Mesenchymal stem cell (in vitro differentiated cells and primary cell): ENCODE results near the gene TM7SF3.

Experiments used
- DNase-seq: peaks from one replicate; pipeline ENCODE4 v3.0.0-alpha.2; 2013
- H2AFZ ChIP-seq: one replicate; pipeline ENCODE4 v1.6.1; 2013; ENCODE audit warnings: low read depth, mild to moderate bottlenecking, control low read depth, inconsistent platforms, low read length, moderate library complexity
- H2AK5ac ChIP-seq: 2 replicates; pipeline ENCODE4 v1.6.1; 2013; ENCODE audit warnings: low read length, moderate library complexity, mild to moderate bottlenecking, inconsistent platforms; ENCODE audit not compliant: severe bottlenecking
- H2BK120ac ChIP-seq: one replicate; pipeline ENCODE4 v1.6.1; 2013; ENCODE audit warnings: low read depth, mild to moderate bottlenecking, inconsistent platforms, low read length, moderate library complexity
- H2BK12ac ChIP-seq, 2 experiments: one replicate each; pipeline ENCODE4 v1.6.1; 2013; ENCODE audit warnings: inconsistent platforms in 2 of 2, low read length in 2 of 2, mild to moderate bottlenecking in 2 of 2, moderate library complexity in 2 of 2, control low read depth in 1 of 2
- H2BK15ac ChIP-seq: one replicate; pipeline ENCODE4 v1.6.1; 2013; ENCODE audit warnings: mild to moderate bottlenecking, low read depth, inconsistent platforms; ENCODE audit not compliant: poor library complexity, severe bottlenecking
- H2BK5ac ChIP-seq: 2 replicates; pipeline ENCODE4 v1.6.1; 2013; ENCODE audit warnings: low read depth, mild to moderate bottlenecking, low read length, control low read depth, inconsistent platforms; ENCODE audit not compliant: poor library complexity, severe bottlenecking
- H3K14ac ChIP-seq, 2 experiments: one replicate each; pipeline ENCODE4 v1.6.1; 2013; ENCODE audit warnings: inconsistent platforms in 2 of 2, low read length in 2 of 2, control low read depth in 1 of 2, mild to moderate bottlenecking in 1 of 2, moderate library complexity in 1 of 2
- H3K18ac ChIP-seq, 2 experiments: one replicate each; pipeline ENCODE4 v1.6.1; 2013; ENCODE audit warnings: inconsistent platforms in 2 of 2, low read length in 2 of 2, control low read depth in 1 of 2, low read depth in 1 of 2, mild to moderate bottlenecking in 1 of 2
- H3K23ac ChIP-seq, 2 experiments: one replicate each; pipeline ENCODE4 v1.6.1; 2013; ENCODE audit warnings: inconsistent platforms in 2 of 2, low read length in 2 of 2, mild to moderate bottlenecking in 2 of 2, moderate library complexity in 2 of 2, control low read depth in 1 of 2
- H3K27ac ChIP-seq: 2 replicates; pipeline ENCODE4 v1.5.1; 2013; ENCODE audit warnings: mild to moderate bottlenecking, moderate library complexity, low read length, control low read depth, inconsistent platforms; ENCODE audit not compliant: poor library complexity, severe bottlenecking
- H3K27me3 ChIP-seq, 2 experiments: 2 replicates each; pipeline versions ENCODE4 v1.6.1 to v1.7.0; 2013; ENCODE audit warnings: low read length in 2 of 2, mild to moderate bottlenecking in 2 of 2, moderate library complexity in 2 of 2, control low read depth in 1 of 2, inconsistent platforms in 1 of 2; ENCODE audit not compliant: control insufficient read depth in 1 of 2, insufficient read depth in 1 of 2
- H3K36me3 ChIP-seq, 2 experiments: 2 replicates each; pipeline versions ENCODE4 v1.6.1 to v1.7.0; 2013; ENCODE audit warnings: low read length in 2 of 2, control low read depth in 1 of 2, inconsistent platforms in 1 of 2, low read depth in 1 of 2, mild to moderate bottlenecking in 1 of 2; ENCODE audit not compliant: insufficient read depth in 2 of 2, control insufficient read depth in 1 of 2
- H3K4ac ChIP-seq, 2 experiments: one replicate each; pipeline ENCODE4 v1.6.1; 2013; ENCODE audit warnings: inconsistent platforms in 2 of 2, low read length in 2 of 2, mild to moderate bottlenecking in 2 of 2, moderate library complexity in 2 of 2, control low read depth in 1 of 2, low read depth in 1 of 2
- H3K4me1 ChIP-seq: 2 replicates; pipeline ENCODE4 v1.6.1; 2013; ENCODE audit warnings: low read depth, low read length, control low read depth; ENCODE audit not compliant: control insufficient read depth, insufficient read depth
- H3K4me2 ChIP-seq: 2 replicates; pipeline ENCODE4 v1.6.1; 2013; ENCODE audit warnings: low read length, mild to moderate bottlenecking, inconsistent platforms; ENCODE audit not compliant: poor library complexity, severe bottlenecking
- H3K4me3 ChIP-seq, 2 experiments: 2 replicates each; pipeline versions ENCODE4 v1.5.1 to v1.7.0; 2013; ENCODE audit warnings: low read length in 2 of 2, mild to moderate bottlenecking in 2 of 2, control low read depth in 1 of 2, low read depth in 1 of 2; ENCODE audit not compliant: insufficient read depth in 1 of 2
- H3K79me1 ChIP-seq: replicated peaks from 2 replicates; pipeline ENCODE4 v1.6.1; 2013; ENCODE audit warnings: mild to moderate bottlenecking, control low read depth, low read length, inconsistent platforms; ENCODE audit not compliant: poor library complexity, severe bottlenecking
- H3K9ac ChIP-seq: 2 replicates; pipeline ENCODE4 v1.7.0; 2013; ENCODE audit warnings: mild to moderate bottlenecking, low read length, moderate library complexity
- H3K9me3 ChIP-seq: 2 replicates; pipeline ENCODE4 v1.7.0; 2013; ENCODE audit warnings: mild to moderate bottlenecking, low read length; ENCODE audit not compliant: control insufficient read depth
- H4K8ac ChIP-seq: one replicate; pipeline ENCODE4 v1.6.1; 2013; ENCODE audit warnings: inconsistent platforms, mild to moderate bottlenecking, low read length, moderate library complexity
- H4K91ac ChIP-seq: one replicate; pipeline ENCODE4 v1.6.1; 2013; ENCODE audit warnings: mild to moderate bottlenecking, low read length, inconsistent platforms
- WGBS: methylation state at CpG from one replicate; pipeline ENCODE4 v1.1.7; 2013; ENCODE audit warnings: mixed read lengths; 5-methylcytosine and 5-hydroxymethylcytosine counted together

The TM7SF3 gene

GRCh38 chr12:26982866-26983265, 31.3 kb downstream of the TM7SF3 start:
- Histone ChIP-seq H3K4me2 (no peak overlapping the region), H3K9ac (no peak overlapping the region), H2BK12ac (no peak overlapping the region), H3K27me3 (no peaks in the 10 kb centered on the region), H4K91ac (no peak overlapping the region), H3K36me3 (peaks cover 9 to 18% of the 10 kb centered on the region in 2 experiments), H2BK5ac (no peak overlapping the region), H2BK120ac (no peak overlapping the region), H3K4ac (no peak overlapping the region), H4K8ac (no peak overlapping the region), H3K14ac (no peak overlapping the region), H3K4me1 (no peaks in the 10 kb centered on the region), H3K23ac (no peak overlapping the region), H2BK15ac (no peak overlapping the region), H3K79me1 (peaks cover 20% of the 10 kb centered on the region), H3K4me3 (no peak overlapping the region), H2AFZ (no peak overlapping the region), H3K27ac (no peak overlapping the region), H3K9me3 (no peaks in the 10 kb centered on the region), H2AK5ac (no peak overlapping the region), H3K18ac (no peak overlapping the region)
- no peak for DNase-seq
- 88% methylated on average over 1 of the region's 2 CpGs for WGBS

- no peaks in the 10 kb centered on the region for H3K4me1 ChIP-seq
- WGBS = 95% methylated on average over 11 of the region's 11 CpGs
- no peak overlapping the region for H3K9ac ChIP-seq
Measured at GRCh38 chr12:26979733-26980132, 34.5 kb downstream of the TM7SF3 start.

DNA sequence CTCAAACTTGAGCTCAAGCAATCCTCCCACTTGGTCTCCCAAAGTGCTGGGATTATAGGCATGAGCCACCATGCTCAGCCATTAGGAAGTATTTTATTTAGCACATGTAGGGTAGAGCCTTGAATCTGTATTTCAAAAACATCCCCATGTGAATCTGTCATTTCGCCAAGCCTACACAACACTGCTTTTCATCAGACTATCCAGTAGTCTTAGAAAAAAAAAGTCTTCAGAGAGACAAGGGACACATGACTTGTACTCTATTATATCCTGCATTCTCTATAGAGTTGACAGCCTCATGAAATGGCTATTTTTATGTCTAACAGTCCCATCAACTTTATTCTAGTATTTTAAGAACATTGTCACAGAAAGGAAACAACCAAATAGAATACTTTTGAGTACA, 35.4 kb downstream of the TM7SF3 start:
- peaks cover 20% of the 10 kb centered on the region for H3K79me1 ChIP-seq
- H3K4me2 ChIP-seq = no peak overlapping the region
- H4K8ac ChIP-seq = no peak overlapping the region
- no peak overlapping the region for H2BK5ac ChIP-seq
- no peak overlapping the region for H3K23ac ChIP-seq
- DNase-seq = no peak
- H3K4ac ChIP-seq = no peak overlapping the region
- H2BK15ac ChIP-seq = no peak overlapping the region
- no peak overlapping the region for H4K91ac ChIP-seq
- H3K27ac ChIP-seq = no peak overlapping the region
- H2BK12ac ChIP-seq = no peak overlapping the region
- H3K4me3 ChIP-seq = no peak overlapping the region
- no peaks in the 10 kb centered on the region for H3K9me3 ChIP-seq
- WGBS = 86% methylated on average over 1 of the region's 1 CpG
- no peaks in the 10 kb centered on the region for H3K4me1 ChIP-seq
- H2AK5ac ChIP-seq = no peak overlapping the region
- H2AFZ ChIP-seq = no peak overlapping the region
- H2BK120ac ChIP-seq = no peak overlapping the region
- no peaks in the 10 kb centered on the region for H3K27me3 ChIP-seq
- H3K18ac ChIP-seq = no peak overlapping the region
- peaks cover 14 to 51% of the 10 kb centered on the region in 2 experiments for H3K36me3 ChIP-seq
- H3K14ac ChIP-seq = no peak overlapping the region
- no peak overlapping the region for H3K9ac ChIP-seq

More at GRCh38 chr12:26979733-26980132, 34.5 kb downstream of the TM7SF3 start:
- Histone ChIP-seq H3K4me2 (no peak overlapping the region), H3K18ac (no peak overlapping the region), H2BK120ac (no peak overlapping the region), H2BK5ac (no peak overlapping the region), H3K23ac (no peak overlapping the region), H3K4ac (no peak overlapping the region), H3K79me1 (peaks cover 18% of the 10 kb centered on the region), H2BK12ac (no peak overlapping the region), H4K91ac (no peak overlapping the region), H4K8ac (no peak overlapping the region), H3K4me3 (no peak overlapping the region), H2AK5ac (no peak overlapping the region), H3K14ac (no peak overlapping the region), H2BK15ac (no peak overlapping the region), H3K9me3 (no peaks in the 10 kb centered on the region), H3K27ac (no peak overlapping the region), H3K36me3 (peaks cover 12 to 41% of the 10 kb centered on the region in 2 experiments), H3K27me3 (no peaks in the 10 kb centered on the region), H2AFZ (no peak overlapping the region)
- no peak for DNase-seq

DNA sequence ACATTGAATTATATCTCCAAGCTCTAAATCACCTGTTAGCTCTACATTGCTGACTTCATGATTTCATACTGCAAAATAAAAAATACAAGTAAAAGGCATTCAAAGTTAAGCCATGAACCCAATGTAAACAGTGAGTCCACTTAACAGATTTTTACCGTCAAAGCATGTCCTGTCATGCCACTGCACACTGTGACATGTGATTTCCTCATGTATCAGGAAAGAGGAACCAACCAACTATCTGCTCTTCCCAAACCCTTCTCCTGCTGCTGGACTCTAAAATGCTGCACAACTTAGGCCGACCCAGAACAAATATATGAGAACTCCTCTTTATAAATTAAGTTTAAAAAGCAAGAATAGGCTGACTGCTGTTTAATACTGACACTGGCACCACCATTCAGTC, 37.5 kb downstream of the TM7SF3 start:
- Histone ChIP-seq H2AK5ac (no peak overlapping the region), H3K9ac (no peak overlapping the region), H3K4me2 (no peak overlapping the region), H2BK120ac (no peak overlapping the region), H2BK5ac (no peak overlapping the region), H3K14ac (no peak overlapping the region), H3K4me1 (no peaks in the 10 kb centered on the region), H3K4ac (no peak overlapping the region), H3K27me3 (no peaks in the 10 kb centered on the region), H3K18ac (no peak overlapping the region), H3K9me3 (no peaks in the 10 kb centered on the region), H3K23ac (no peak overlapping the region), H3K4me3 (no peak overlapping the region), H3K36me3 (peaks cover 11 to 62% of the 10 kb centered on the region in 2 experiments), H3K79me1 (peaks cover 17% of the 10 kb centered on the region), H3K27ac (no peak overlapping the region), H2BK12ac (no peak overlapping the region), H2BK15ac (no peak overlapping the region), H4K8ac (no peak overlapping the region), H4K91ac (no peak overlapping the region), H2AFZ (no peak overlapping the region)
- no peak for DNase-seq
- 98% methylated on average over 1 of the region's 2 CpGs for WGBS
